Activated T-cell treated with anti-CD3 and anti-CD28 coated beads, Interleukin-2, amount 50 U/mL, for 4 hours (primary cell): ENCODE results near the gene STX8. TPM values are rescaled to one million over a fixed set of nuclear protein-coding genes. Genes with fewer than 3 reads are reported as not detected.

Experiments
- ATAC-seq, 2 donors: fragments of 200-7000 bp; cut with Tn5 transposase; one replicate each; pipeline ENCODE4 v1.10.0; 2021
- DNase-seq: peaks from one replicate; pipeline ENCODE4 v3.0.0-alpha.2; 2020
- H3K27me3 Mint-ChIP-seq: one replicate; pipeline ENCODE4 v1.8.0; 2021; ENCODE audit warnings: low read depth, mixed read lengths
- H3K36me3 Mint-ChIP-seq: one replicate; pipeline ENCODE4 v1.8.0; 2022; ENCODE audit warnings: mixed read lengths; ENCODE audit not compliant: insufficient read depth
- H3K4me1 Mint-ChIP-seq: one replicate; pipeline ENCODE4 v1.8.0; 2021; ENCODE audit warnings: low read depth, mixed read lengths
- H3K4me3 Mint-ChIP-seq: one replicate; pipeline ENCODE4 v1.8.0; 2021; ENCODE audit warnings: mild to moderate bottlenecking, moderate library complexity, mixed read lengths
- H3K9me3 Mint-ChIP-seq: one replicate; pipeline ENCODE4 v1.8.0; 2021; ENCODE audit warnings: mixed read lengths
- total RNA-seq, 3 donors: library from RNA; stranded (reverse); gene quantifications; one replicate each; pipeline ENCODE4 v1.2.1, GENCODE V29; 2021

The STX8 gene
- total RNA-seq, 3 donors from 2014 or later = 37.5 to 40.7 (median 38.3) TPM

DNA sequence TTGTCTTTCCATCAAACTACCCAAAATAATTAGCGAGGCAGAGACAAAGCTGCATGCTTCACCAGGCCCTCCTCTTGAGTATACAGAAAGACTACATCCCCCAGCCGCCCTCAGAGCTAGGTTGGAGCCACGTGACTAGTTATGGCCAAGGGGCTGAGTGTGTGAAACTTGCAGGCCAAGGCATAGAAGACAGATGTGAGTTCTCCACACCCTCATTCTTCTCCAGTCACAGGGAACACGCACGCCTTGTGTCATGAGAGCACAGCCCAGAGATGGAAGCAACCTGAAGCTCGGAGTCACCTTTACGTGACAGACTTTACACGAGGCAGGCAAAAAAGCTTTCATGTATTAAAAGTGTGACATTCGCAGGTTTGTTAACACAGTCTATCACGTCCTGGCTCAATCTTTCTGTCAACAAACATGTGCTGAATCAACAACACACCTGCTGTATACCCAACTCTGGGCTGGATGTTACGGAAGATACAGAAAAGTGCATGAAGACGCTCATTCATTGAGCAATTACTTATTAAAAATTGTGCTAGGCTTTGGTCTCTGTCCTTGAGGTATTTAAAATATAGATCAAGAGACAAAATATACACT, 38.3 kb downstream of the STX8 start:
- no peak for DNase-seq
- H3K9me3 Mint-ChIP-seq = no peaks in the 10 kb centered on the region
- H3K27me3 Mint-ChIP-seq = no peaks in the 10 kb centered on the region
- H3K4me1 Mint-ChIP-seq = no peaks in the 10 kb centered on the region
- no peak for ATAC-seq
- H3K36me3 Mint-ChIP-seq = peaks cover 23% of the 10 kb centered on the region
- no peak overlapping the region for H3K4me3 Mint-ChIP-seq

DNA sequence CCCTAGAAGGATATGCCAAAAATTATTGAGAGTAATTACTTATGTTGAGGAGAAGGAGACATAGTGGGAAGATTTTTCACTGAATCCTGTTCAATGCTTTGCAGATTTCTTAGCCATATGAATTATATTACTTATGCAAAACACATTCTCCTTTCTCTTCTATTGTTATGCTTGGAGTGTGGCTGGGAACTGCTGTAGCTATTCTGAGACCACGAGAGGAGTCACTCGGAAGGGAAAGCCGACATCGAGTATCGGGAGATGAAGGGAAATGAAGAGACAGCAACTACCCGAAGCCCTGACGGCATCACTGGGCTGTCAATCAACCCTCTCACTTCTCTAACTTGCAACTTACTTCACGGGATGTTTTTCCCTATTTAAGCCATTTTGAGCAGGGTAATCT, 39.6 kb downstream of the STX8 start:
- Mint-ChIP-seq H3K4me3 (no peak overlapping the region), H3K9me3 (no peaks in the 10 kb centered on the region), H3K36me3 (peaks cover 21% of the 10 kb centered on the region), H3K27me3 (no peaks in the 10 kb centered on the region), H3K4me1 (no peaks in the 10 kb centered on the region)
- ATAC-seq = no peak
- DNase-seq = no peak

DNA sequence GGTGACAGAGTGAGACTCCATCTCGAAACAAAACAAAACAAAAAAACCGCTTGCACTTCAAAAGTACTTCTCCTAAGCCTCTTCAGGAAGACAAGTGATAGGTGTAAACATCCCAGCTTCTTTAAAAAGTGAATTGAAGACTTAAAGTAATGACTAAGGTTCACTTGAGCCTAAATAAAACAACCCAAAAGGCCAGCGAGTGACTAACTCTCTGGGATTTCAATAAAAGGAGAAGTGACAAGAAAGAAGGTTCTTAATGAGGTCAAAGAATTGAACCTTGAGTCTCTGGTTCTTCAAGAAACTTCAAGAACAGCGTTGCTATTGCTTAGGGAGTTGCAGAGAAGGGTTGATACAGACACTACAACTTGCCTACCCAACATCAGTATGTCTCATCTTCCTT, 42.2 kb downstream of the STX8 start:
- H3K36me3 Mint-ChIP-seq = peaks cover 2% of the 10 kb centered on the region
- H3K4me3 Mint-ChIP-seq = no peak overlapping the region
- H3K4me1 Mint-ChIP-seq = peaks cover 5% of the 10 kb centered on the region
- H3K27me3 Mint-ChIP-seq = no peaks in the 10 kb centered on the region
- H3K9me3 Mint-ChIP-seq = no peaks in the 10 kb centered on the region
- ATAC-seq = no peak
- no peak for DNase-seq

GRCh38 chr17:9532715-9533114, 42.9 kb downstream of the STX8 start:
- Mint-ChIP-seq H3K4me3 (no peak overlapping the region), H3K36me3 (peaks cover 2% of the 10 kb centered on the region), H3K27me3 (no peaks in the 10 kb centered on the region), H3K9me3 (no peaks in the 10 kb centered on the region), H3K4me1 (peaks cover 5% of the 10 kb centered on the region)
- no peak for DNase-seq
- no peak for ATAC-seq

GRCh38 chr17:9531034-9531433, 44.6 kb downstream of the STX8 start:
- no peak for DNase-seq
- H3K27me3 Mint-ChIP-seq = no peaks in the 10 kb centered on the region
- H3K4me1 Mint-ChIP-seq = peaks cover 5% of the 10 kb centered on the region
- peaks cover 2% of the 10 kb centered on the region for H3K36me3 Mint-ChIP-seq
- H3K9me3 Mint-ChIP-seq = no peaks in the 10 kb centered on the region
- no peak overlapping the region for H3K4me3 Mint-ChIP-seq
- no peak for ATAC-seq

GRCh38 chr17:9529033-9529700, 46.5 kb downstream of the STX8 start:
- H3K27me3 Mint-ChIP-seq = no peaks in the 10 kb centered on the region
- H3K4me1 Mint-ChIP-seq = peaks cover 5% of the 10 kb centered on the region
- H3K9me3 Mint-ChIP-seq = no peaks in the 10 kb centered on the region
- peaks cover 1% of the 10 kb centered on the region for H3K36me3 Mint-ChIP-seq
- DNase-seq (no peak), ATAC-seq (peak; percentile 90 to 95)
- no peak overlapping the region for H3K4me3 Mint-ChIP-seq

DNA sequence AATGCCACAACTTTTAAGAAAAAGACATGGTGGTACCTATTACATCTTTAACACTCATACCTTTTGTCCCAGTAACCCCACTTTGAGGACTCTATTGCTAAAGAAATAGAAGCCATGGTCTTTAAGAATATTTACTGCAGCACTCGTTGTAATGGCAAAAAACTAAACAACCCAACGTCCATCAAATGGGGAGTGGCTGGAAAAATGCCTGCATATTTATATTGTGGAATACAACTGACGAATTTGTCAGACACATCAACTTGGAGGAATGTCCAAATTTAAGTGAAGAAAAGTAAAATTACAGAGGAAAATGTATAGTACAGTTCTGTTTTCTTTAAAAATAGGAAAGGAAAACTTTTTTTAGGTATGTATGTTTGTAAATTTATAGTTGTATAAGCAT, 47.8 kb downstream of the STX8 start:
- Mint-ChIP-seq H3K9me3 (no peaks in the 10 kb centered on the region), H3K27me3 (no peaks in the 10 kb centered on the region), H3K4me1 (peaks cover 5% of the 10 kb centered on the region), H3K4me3 (no peak overlapping the region), H3K36me3 (peaks cover 1% of the 10 kb centered on the region)
- DNase-seq = no peak
- ATAC-seq = no peak

GRCh38 chr17:9522074-9522473, 53.5 kb downstream of the STX8 start:
- DNase-seq (no peak), ATAC-seq (no peak)
- no peaks in the 10 kb centered on the region for H3K27me3 Mint-ChIP-seq
- no peaks in the 10 kb centered on the region for H3K9me3 Mint-ChIP-seq
- H3K4me3 Mint-ChIP-seq = no peak overlapping the region
- peaks cover 20% of the 10 kb centered on the region for H3K4me1 Mint-ChIP-seq
- H3K36me3 Mint-ChIP-seq = peaks cover 4% of the 10 kb centered on the region

GRCh38 chr17:9521062-9521461, 54.6 kb downstream of the STX8 start:
- Mint-ChIP-seq H3K4me3 (no peak overlapping the region), H3K9me3 (no peaks in the 10 kb centered on the region), H3K27me3 (no peaks in the 10 kb centered on the region), H3K36me3 (peaks cover 4% of the 10 kb centered on the region), H3K4me1 (peaks cover 22% of the 10 kb centered on the region)
- DNase-seq = no peak
- no peak for ATAC-seq

DNA sequence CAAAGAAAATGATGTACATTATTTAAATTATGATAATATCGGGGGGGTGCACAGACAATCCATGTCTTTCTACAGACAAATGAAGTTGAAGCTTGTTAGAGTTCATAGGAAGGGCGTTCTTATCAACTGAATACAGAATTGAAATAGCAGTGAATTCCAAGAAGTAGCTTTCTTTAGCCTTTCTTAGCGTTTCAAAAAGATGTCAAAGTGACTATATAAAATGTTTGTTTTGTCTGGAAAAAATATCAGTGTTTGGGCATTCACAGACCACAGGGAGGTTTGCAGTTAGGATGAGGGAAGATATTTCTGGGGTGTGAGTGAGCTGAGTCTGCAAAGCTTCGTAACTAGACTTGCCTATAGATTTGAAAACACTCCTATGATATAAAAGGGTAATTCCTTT, 55.0 kb downstream of the STX8 start:
- DNase-seq (no peak), ATAC-seq (no peak)
- Mint-ChIP-seq H3K9me3 (no peaks in the 10 kb centered on the region), H3K4me1 (peaks cover 22% of the 10 kb centered on the region), H3K4me3 (no peak overlapping the region), H3K36me3 (peaks cover 4% of the 10 kb centered on the region), H3K27me3 (no peaks in the 10 kb centered on the region)

DNA sequence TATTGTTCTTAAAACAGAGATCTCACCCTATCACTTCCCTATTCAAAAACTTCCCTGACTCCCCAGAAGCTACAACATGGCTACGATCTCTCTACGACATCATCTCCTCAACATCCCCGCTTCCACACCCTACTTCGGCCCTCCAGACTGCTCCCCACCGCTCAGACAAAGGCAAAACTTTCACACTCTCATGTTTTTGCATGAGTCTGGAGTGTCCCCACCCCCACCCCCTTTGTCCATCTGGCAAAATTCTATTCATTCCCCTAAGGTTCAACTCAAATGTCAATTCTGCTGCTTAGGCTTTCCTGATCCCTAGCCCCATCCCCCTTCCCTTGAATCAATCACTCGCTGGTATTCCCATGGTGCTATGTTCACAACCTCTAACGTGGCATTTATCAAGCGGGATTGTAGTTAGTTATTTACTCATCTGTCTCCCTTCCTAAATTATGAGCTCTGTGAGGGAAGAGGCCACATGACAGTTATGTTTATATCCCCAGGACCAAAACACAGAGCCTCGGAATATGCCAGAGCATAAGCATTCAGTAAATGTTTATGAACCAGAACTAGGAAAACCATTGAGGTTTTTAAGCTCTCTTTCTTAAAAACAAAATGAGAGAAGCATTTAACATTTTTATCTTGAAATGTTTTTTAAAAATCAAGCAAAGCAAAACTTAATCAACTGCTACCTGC, 55.9 kb downstream of the STX8 start:
- Mint-ChIP-seq H3K4me1 (peaks cover 22% of the 10 kb centered on the region), H3K27me3 (no peaks in the 10 kb centered on the region), H3K36me3 (peaks cover 3% of the 10 kb centered on the region), H3K9me3 (no peaks in the 10 kb centered on the region), H3K4me3 (no peak overlapping the region)
- DNase-seq = no peak
- no peak for ATAC-seq

- ATAC-seq = no peak
- H3K4me1 Mint-ChIP-seq = peaks cover 25% of the 10 kb centered on the region
- H3K4me3 Mint-ChIP-seq = no peak overlapping the region
- H3K9me3 Mint-ChIP-seq = no peaks in the 10 kb centered on the region
- DNase-seq = no peak
- H3K27me3 Mint-ChIP-seq = no peaks in the 10 kb centered on the region
- H3K36me3 Mint-ChIP-seq = peaks cover 11% of the 10 kb centered on the region
Measured at GRCh38 chr17:9517396-9517795, 58.2 kb downstream of the STX8 start.

DNA sequence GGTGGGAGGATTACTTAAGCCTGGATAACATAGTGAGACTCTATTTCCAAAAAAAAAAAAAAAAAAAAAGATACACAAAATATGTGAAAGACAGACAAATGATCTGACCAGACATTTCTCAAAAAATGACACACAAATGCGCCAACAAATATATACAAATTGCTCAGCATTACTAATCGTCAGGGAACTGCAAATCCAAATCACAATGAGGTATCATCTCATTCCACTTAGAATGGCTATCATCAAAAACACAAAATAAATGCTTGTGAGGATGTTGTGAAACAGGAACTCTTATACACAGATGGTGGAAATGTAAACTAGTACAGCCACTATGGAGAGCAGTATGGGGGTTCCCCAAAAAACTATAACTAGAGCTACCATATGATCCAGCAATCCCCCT, 62.4 kb downstream of the STX8 start:
- no peak overlapping the region for H3K4me3 Mint-ChIP-seq
- H3K27me3 Mint-ChIP-seq = no peaks in the 10 kb centered on the region
- H3K36me3 Mint-ChIP-seq = peaks cover 37% of the 10 kb centered on the region
- peaks cover 30% of the 10 kb centered on the region for H3K4me1 Mint-ChIP-seq
- H3K9me3 Mint-ChIP-seq = peaks cover 29% of the 10 kb centered on the region
- no peak for ATAC-seq
- no peak for DNase-seq

GRCh38 chr17:9512323-9513168, 63.1 kb downstream of the STX8 start:
- ATAC-seq = no peak
- DNase-seq = no peak
- Mint-ChIP-seq H3K9me3 (peaks cover 35% of the 10 kb centered on the region), H3K4me3 (no peak overlapping the region), H3K36me3 (peaks cover 42% of the 10 kb centered on the region), H3K4me1 (peaks cover 27% of the 10 kb centered on the region), H3K27me3 (no peaks in the 10 kb centered on the region)
